Motor neuron (in vitro differentiated cells): ENCODE data around the gene MGA. TPM values are rescaled to one million over a fixed set of nuclear protein-coding genes. Genes with fewer than 3 reads are reported as not detected.

Experiments
- ATAC-seq, 8 experiments: fragments of 200-7000 bp; cut with Tn5 transposase; replicated peaks in 6 of 8; 2 replicates each; pipeline ENCODE4 v1.8.0; 2021; ENCODE audit warnings: mild to moderate bottlenecking in 8 of 8, moderate library complexity in 8 of 8
- H3K27ac ChIP-seq, 2 donors: fragments of 250-450 bp; sonication (Bioruptor Pico); 2 replicates each; pipeline ENCODE4 v1.9.0; 2021; ENCODE audit warnings: antibody characterized with exemption in 2 of 2, mild to moderate bottlenecking in 2 of 2, moderate library complexity in 1 of 2
- H3K4me1 ChIP-seq, 2 donors: fragments of 250-450 bp; sonication (Bioruptor Pico); replicated peaks in 1 of 2; 2 replicates each; pipeline ENCODE4 v1.6.1; 2021; ENCODE audit warnings: antibody characterized with exemption in 2 of 2, mild to moderate bottlenecking in 2 of 2, moderate library complexity in 1 of 2
- H3K4me3 ChIP-seq, 5 donors: fragments of 250-450 bp; sonication (Bioruptor Pico); 2 replicates each; pipeline ENCODE4 v1.9.0; 2021; ENCODE audit warnings: antibody characterized with exemption in 5 of 5, mild to moderate bottlenecking in 5 of 5, moderate library complexity in 4 of 5
- WGBS, 10 experiments: fragments of 450-650 bp; shearing (Covaris generic); methylation state at CpG; one replicate each; pipeline ENCODE4 v1.0.0; 2022; 5-methylcytosine and 5-hydroxymethylcytosine counted together
- in situ Hi-C, 9 experiments: fragments of 400-800 bp; cut with MboI; loops; one replicate each; pipeline ENCODE4 v1.15.0; 2021; ENCODE audit warnings: low sequenced_read_pairs in 9 of 9, low pct_unique_long_range_greater_than_20kb in 2 of 9; ENCODE audit not compliant: unreplicated experiment in 9 of 9
- total RNA-seq, 8 experiments: library from RNA; unstranded; fragments of 300-600 nt; gene quantifications; 2 replicates each; pipeline versions ENCODE4 v1.2.3 to v1.2.4, GENCODE V29; 2022

MGA gene
- total RNA-seq, 8 experiments from 2014 or later, result 22.0 to 49.6 (median 38.0) TPM

- in situ Hi-C loops, result loop anchor here in 1 of 9 experiments (25.0 kb wide), 1 partner anchor 234 kb away; the partner anchor contains the start of gene TYRO3
- no peak overlapping the region for H3K27ac ChIP-seq
- 10 to 92% (median 81%) methylated on average over 2 to 9 of the region's 10 CpGs; no CpG with 5 or more reads in 1 of the 10 experiments for WGBS, 10 experiments
- H3K4me3 ChIP-seq, result no peak overlapping the region
- peak in 2 of 8 experiments; percentile 49 to 54 for ATAC-seq
- H3K4me1 ChIP-seq, result no peaks in the 10 kb centered on the region
These were observed 136.0 kb downstream of the MGA start for GRCh38 chr15:41795996-41796856.

- Histone ChIP-seq H3K27ac (no peak overlapping the region), H3K4me3 (no peak overlapping the region), H3K4me1 (no peaks in the 10 kb centered on the region)
- ATAC-seq, result peak in 2 of 8 experiments; percentile 21 to 44
- WGBS, 10 experiments, result 45 to 100% (median 97%) methylated on average over 1 to 6 of the region's 8 CpGs; no CpG with 5 or more reads in 3 of the 10 experiments
- in situ Hi-C loops, result loop anchor here in 1 of 9 experiments (25.0 kb wide), 1 partner anchor 235 kb away; the partner anchor contains the start of gene TYRO3
These were observed 137.2 kb downstream of the MGA start for GRCh38 chr15:41797201-41797944.

GRCh38 chr15:41798607-41799487 is 138.6 kb downstream of the MGA start:
- in situ Hi-C loops, result loop anchor here in 1 of 9 experiments (25.0 kb wide), 1 partner anchor 237 kb away; the partner anchor contains the start of gene TYRO3
- Histone ChIP-seq H3K27ac (no peak overlapping the region), H3K4me3 (no peak overlapping the region), H3K4me1 (no peaks in the 10 kb centered on the region)
- 17 to 97% (median 63%) methylated on average over 1 to 8 of the region's 9 CpGs; no CpG with 5 or more reads in 3 of the 10 experiments for WGBS, 10 experiments
- ATAC-seq, result no peak

GRCh38 chr15:41799488-41799805 is 139.2 kb downstream of the MGA start:
- Histone ChIP-seq H3K4me3 (no peak overlapping the region), H3K27ac (no peak overlapping the region), H3K4me1 (no peaks in the 10 kb centered on the region)
- in situ Hi-C loops, result loop anchor here in 1 of 9 experiments (25.0 kb wide), 1 partner anchor 237 kb away; the partner anchor contains the start of gene TYRO3
- 64 to 100% (median 88%) methylated on average over 1 to 5 of the region's 5 CpGs; no CpG with 5 or more reads in 2 of the 10 experiments for WGBS, 10 experiments
- ATAC-seq, result no peak

GRCh38 chr15:41801185-41801584 is 141.0 kb downstream of the MGA start:
- ATAC-seq, result no peak
- no peak overlapping the region for H3K4me3 ChIP-seq
- WGBS, 10 experiments, result 75 to 100% (median 98%) methylated on average over 1 to 3 of the region's 3 CpGs; no CpG with 5 or more reads in 2 of the 10 experiments
- in situ Hi-C loops, result loop anchor here in 4 of 9 experiments (25.0 kb wide), 1 partner anchor 239 kb away; the partner anchor contains the start of gene TYRO3 (in 4 of the 4)
- H3K27ac ChIP-seq, result no peak overlapping the region
- no peaks in the 10 kb centered on the region for H3K4me1 ChIP-seq

GRCh38 chr15:41801850-41802455 is 141.7 kb downstream of the MGA start:
- WGBS, 10 experiments, result 80 to 100% (median 97%) methylated on average over 1 to 3 of the region's 3 CpGs; no CpG with 5 or more reads in 1 of the 10 experiments
- no peaks in the 10 kb centered on the region for H3K4me1 ChIP-seq
- ATAC-seq, result no peak
- in situ Hi-C loops, result loop anchor here in 4 of 9 experiments (25.0 kb wide), 1 partner anchor 240 kb away; the partner anchor contains the start of gene TYRO3 (in 4 of the 4)
- H3K4me3 ChIP-seq, result no peak overlapping the region
- no peak overlapping the region for H3K27ac ChIP-seq

- in situ Hi-C loops, result loop anchor here in 4 of 9 experiments (25.0 kb wide), 1 partner anchor 242 kb away; the partner anchor contains the start of gene TYRO3 (in 4 of the 4)
- peak in 5 of 8 experiments; percentile 24 to 98 (median 95) for ATAC-seq
These were observed 144.2 kb downstream of the MGA start for GRCh38 chr15:41804361-41804760.

GRCh38 chr15:41804916-41805666 is 144.9 kb downstream of the MGA start:
- peak in 4 of 8 experiments; percentile 17 to 74 (median 41) for ATAC-seq
- no peaks in the 10 kb centered on the region for H3K4me1 ChIP-seq
- 87 to 100% (median 100%) methylated on average over 1 to 4 of the region's 8 CpGs; no CpG with 5 or more reads in 4 of the 10 experiments for WGBS, 10 experiments
- H3K4me3 ChIP-seq, result no peak overlapping the region
- in situ Hi-C loops, result loop anchor here in 4 of 9 experiments (25.0 kb wide), 1 partner anchor 243 kb away; the partner anchor contains the start of gene TYRO3 (in 4 of the 4)
- no peak overlapping the region for H3K27ac ChIP-seq

More at GRCh38 chr15:41804361-41804760, 144.2 kb downstream of the MGA start:
- H3K4me3 ChIP-seq, result no peak overlapping the region
- no peak overlapping the region for H3K27ac ChIP-seq
- 100% methylated on average over 1 of the region's 2 CpGs; no CpG with 5 or more reads in 9 of the 10 experiments for WGBS, 10 experiments
- H3K4me1 ChIP-seq, result no peaks in the 10 kb centered on the region

- ATAC-seq, result no peak
- in situ Hi-C loops, result loop anchor here in 4 of 9 experiments (25.0 kb wide), 1 partner anchor 243 kb away; the partner anchor contains the start of gene TYRO3 (in 4 of the 4)
- Histone ChIP-seq H3K27ac (no peak overlapping the region), H3K4me3 (no peak overlapping the region), H3K4me1 (no peaks in the 10 kb centered on the region)
- 79 to 100% (median 89%) methylated on average over 1 to 3 of the region's 3 CpGs; no CpG with 5 or more reads in 4 of the 10 experiments for WGBS, 10 experiments
These were observed 145.5 kb downstream of the MGA start for GRCh38 chr15:41805711-41806110.

GRCh38 chr15:41806291-41807181 is 146.3 kb downstream of the MGA start:
- peak in 2 of 8 experiments; percentile 12 to 29 for ATAC-seq
- WGBS, 10 experiments, result 21 to 100% (median 89%) methylated on average over 2 to 5 of the region's 10 CpGs; no CpG with 5 or more reads in 2 of the 10 experiments
- in situ Hi-C loops, result loop anchor here in 4 of 9 experiments (25.0 kb wide), 1 partner anchor 244 kb away; the partner anchor contains the start of gene TYRO3 (in 4 of the 4)
- Histone ChIP-seq H3K4me3 (no peak overlapping the region), H3K27ac (no peak overlapping the region), H3K4me1 (no peaks in the 10 kb centered on the region)
